HCT116 (cell line): Measurements from ENCODE around the gene TCOF1. TPM values are rescaled to one million over a fixed set of nuclear protein-coding genes. Genes with fewer than 3 reads are reported as not detected.

Experiments
- ATAC-seq: fragments of 200-7000 bp; cut with Tn5 transposase; 2 replicates; pipeline ENCODE4 v1.9.1; 2020; ENCODE audit warnings: mild to moderate bottlenecking, moderate library complexity
- BruUV-seq: library from RNA; stranded (reverse); fragments of 400-500 nt; replicated peaks from 2 replicates; lab custom pipeline; 2021; lab: Mats Ljungman, UMichigan
- CTCF ChIA-PET: fragments of 300-600 bp; sonication (Branson Sonifier 250); formaldehyde crosslinking; loops from one replicate; lab custom pipeline; 2021; ENCODE audit warnings: antibody characterized with exemption; lab: Charles Lee
- POLR2A ChIA-PET: fragments of 300-600, 350-600 bp; sonication (Branson Sonifier 250); formaldehyde crosslinking; loops from one replicate; lab custom pipeline; 2021; ENCODE audit warnings: antibody characterized with exemption; lab: Charles Lee
- RAD21 ChIA-PET, 2 experiments: fragments of 300-600 bp; sonication (Branson Sonifier 250); formaldehyde crosslinking; loops; one replicate each; lab custom pipeline; 2023; ENCODE audit warnings: low total read pairs in 2 of 2; ENCODE audit not compliant: uncharacterized antibody in 2 of 2, unreplicated experiment in 2 of 2, low non-redundant PET in 1 of 2; lab: Charles Lee
- DNase-seq: peaks from one replicate; pipeline ENCODE4 v3.0.0-alpha.2; 2010; ENCODE audit warnings: low read depth, low spot score
- H2AFZ ChIP-seq: fragments of 200-600 bp; shearing (Covaris generic), sonication (generic); 2 replicates; pipeline ENCODE4 v1.6.1; 2017; ENCODE audit warnings: low read depth, mixed run types, mixed read lengths, antibody characterized with exemption, low read length; ENCODE audit not compliant: poor library complexity, severe bottlenecking
- H3K27ac ChIP-seq: 2 replicates; pipeline ENCODE4 v1.5.1; 2012; ENCODE audit warnings: low read depth, low read length
- H3K27me3 ChIP-seq: fragments of 200-600 bp; sonication (generic); 2 replicates; pipeline ENCODE4 v1.6.1; 2016; ENCODE audit warnings: mixed run types, low read length, mixed read lengths; ENCODE audit not compliant: insufficient read depth
- H3K36me3 ChIP-seq, 2 experiments: fragments of 200-500 bp in 1 of 2; fragments of 200-600 bp in 1 of 2; sonication (Bioruptor generic) in 1 of 2; sonication (generic) in 1 of 2; 2 replicates each; pipeline versions ENCODE4 v1.5.1 to v1.6.1; 2014 to 2016; ENCODE audit warnings: low read length in 2 of 2, inconsistent platforms in 1 of 2, mixed read lengths in 1 of 2, mixed run types in 1 of 2; ENCODE audit not compliant: insufficient read depth in 2 of 2, control insufficient read depth in 1 of 2
- H3K4me1 ChIP-seq, 2 experiments: fragments of 200-600 bp in 1 of 2; sonication (generic) in 1 of 2; 2 replicates each; pipeline versions ENCODE4 v1.5.1 to v1.6.1; 2012 to 2017; ENCODE audit warnings: low read length in 2 of 2, inconsistent platforms in 1 of 2, mild to moderate bottlenecking in 1 of 2, mixed read lengths in 1 of 2, mixed run types in 1 of 2, moderate library complexity in 1 of 2; ENCODE audit not compliant: insufficient read depth in 2 of 2, control insufficient read depth in 1 of 2
- H3K4me2 ChIP-seq: fragments of 200-600 bp; sonication (generic); 2 replicates; pipeline ENCODE4 v1.6.1; 2017; ENCODE audit warnings: mixed run types, low read length, mixed read lengths
- H3K4me3 ChIP-seq, 2 experiments: fragments of 200-600 bp in 1 of 2; sonication (generic) in 1 of 2; replicated peaks in 1 of 2; 2 replicates each; pipeline ENCODE4 v1.5.1; 2011 to 2016; ENCODE audit warnings: low read length in 2 of 2, control low read depth in 1 of 2, low read depth in 1 of 2, mild to moderate bottlenecking in 1 of 2, mixed read lengths in 1 of 2, mixed run types in 1 of 2
- H3K79me2 ChIP-seq: fragments of 200-600 bp; sonication (generic); 2 replicates; pipeline ENCODE4 v1.6.1; 2017; ENCODE audit warnings: mild to moderate bottlenecking, mixed run types, low read length, moderate library complexity, mixed read lengths; ENCODE audit not compliant: insufficient read depth
- H3K9ac ChIP-seq: fragments of 200-600 bp; sonication (generic); 2 replicates; pipeline ENCODE4 v1.6.1; 2016; ENCODE audit warnings: low read length, mixed read lengths
- H3K9me2 ChIP-seq: fragments of 200-600 bp; sonication (generic), shearing (Covaris generic); 2 replicates; pipeline ENCODE4 v1.6.1; 2017; ENCODE audit warnings: mixed run types, mild to moderate bottlenecking, moderate library complexity; ENCODE audit not compliant: insufficient read depth
- H3K9me3 ChIP-seq, 2 experiments: fragments of 200-500 bp in 1 of 2; fragments of 200-600 bp in 1 of 2; sonication (Bioruptor generic) in 1 of 2; sonication (generic) in 1 of 2; 2 replicates each; pipeline ENCODE4 v1.6.1; 2014 to 2017; ENCODE audit warnings: low read length in 2 of 2, mixed read lengths in 2 of 2, inconsistent platforms in 1 of 2, low read depth in 1 of 2, mild to moderate bottlenecking in 1 of 2, mixed run types in 1 of 2, moderate library complexity in 1 of 2; ENCODE audit not compliant: control insufficient read depth in 1 of 2, insufficient read depth in 1 of 2
- H4K20me1 ChIP-seq: fragments of 200-600 bp; sonication (generic), shearing (Covaris generic); 2 replicates; pipeline ENCODE4 v1.6.1; 2017; ENCODE audit warnings: mixed run types, mild to moderate bottlenecking, moderate library complexity; ENCODE audit not compliant: insufficient read depth
- EGR1 ChIP-seq: IDR thresholded peaks from 2 replicates; pipeline ENCODE4 v1.6.1; 2012; ENCODE audit warnings: low read depth
- ELF1 ChIP-seq: IDR thresholded peaks from 2 replicates; pipeline ENCODE4 v1.6.1; 2012; ENCODE audit warnings: low read depth, borderline replicate concordance
- EZH2 ChIP-seq: fragments of 200-600 bp; sonication (generic); IDR thresholded peaks from 2 replicates; pipeline ENCODE4 v1.6.1; 2017; ENCODE audit warnings: antibody characterized with exemption, mixed run types
- EZH2phosphoT487 ChIP-seq: fragments of 200-600 bp; IDR thresholded peaks from 2 replicates; pipeline ENCODE4 v1.6.1; 2018; ENCODE audit warnings: antibody characterized with exemption, borderline replicate concordance
- FOSL1 ChIP-seq: IDR thresholded peaks from 2 replicates; pipeline ENCODE4 v1.6.1; 2012; ENCODE audit warnings: low read depth
- JUND ChIP-seq: IDR thresholded peaks from 2 replicates; pipeline ENCODE4 v1.6.1; 2012
- POLR2A ChIP-seq: IDR thresholded peaks from 2 replicates; pipeline ENCODE4 v1.7.0; 2011; ENCODE audit warnings: borderline replicate concordance; ENCODE audit not compliant: insufficient read depth, insufficient read length; ENCODE audit errors: extremely low read depth
- POLR2AphosphoS5 ChIP-seq: IDR thresholded peaks from 2 replicates; pipeline ENCODE4 v1.6.1; 2011; ENCODE audit warnings: mild to moderate bottlenecking, low read depth, low read length, moderate library complexity
- RAD21 ChIP-seq: IDR thresholded peaks from 2 replicates; pipeline ENCODE4 v1.6.1; 2012; ENCODE audit warnings: low read depth, mild to moderate bottlenecking
- SIN3A ChIP-seq: IDR thresholded peaks from 2 replicates; pipeline ENCODE4 v1.6.1; 2012; ENCODE audit warnings: low read depth
- SRF ChIP-seq: IDR thresholded peaks from 2 replicates; pipeline ENCODE4 v1.6.1; 2012; ENCODE audit warnings: low read depth
- TCF7L2 ChIP-seq: IDR thresholded peaks from 2 replicates; pipeline ENCODE4 v1.7.0; 2011; ENCODE audit warnings: borderline replicate concordance, inconsistent platforms; ENCODE audit not compliant: insufficient read depth, insufficient read length; ENCODE audit errors: extremely low read depth
- YY1 ChIP-seq: IDR thresholded peaks from 2 replicates; pipeline ENCODE4 v1.6.1; 2011; ENCODE audit warnings: low read length, low read depth, moderate library complexity, mild to moderate bottlenecking; ENCODE audit not compliant: insufficient replicate concordance; ENCODE audit errors: extremely low read depth
- ZBTB33 ChIP-seq: IDR thresholded peaks from 2 replicates; pipeline ENCODE4 v1.6.1; 2011; ENCODE audit warnings: mild to moderate bottlenecking, low read length, moderate library complexity; ENCODE audit not compliant: insufficient replicate concordance; ENCODE audit errors: extremely low read depth
- ZNF274 ChIP-seq: fragments of 200-500 bp; sonication (Bioruptor generic); IDR thresholded peaks from 2 replicates; pipeline ENCODE4 v1.6.1; 2014; ENCODE audit warnings: mild to moderate bottlenecking, low read depth, low read length, inconsistent platforms
- intact Hi-C: fragments of 100-400 bp; cut with micrococcal nuclease; formaldehyde crosslinking; loops from 2 replicates; pipeline ENCODE4 v1.10.0; 2022
- total RNA-seq: library from RNA; stranded (reverse); gene quantifications from one replicate; pipeline ENCODE4 v1.2.1, GENCODE V29; 2021; ENCODE audit not compliant: unreplicated experiment
- TF ChIP-seq, protein P1 (sequence below): IDR thresholded peaks from 2 replicates; pipeline ENCODE4 v1.6.1; 2012
- TF ChIP-seq, protein P2 (sequence below): IDR thresholded peaks from 2 replicates; pipeline ENCODE4 v1.6.1; 2012; ENCODE audit warnings: low read depth
- TF ChIP-seq, protein P3 (sequence below): IDR thresholded peaks from 2 replicates; pipeline ENCODE4 v1.6.1; 2012
- TF ChIP-seq, protein P4 (sequence below), 3 experiments: fragments of 200-600 bp in 1 of 3; sonication (generic) in 1 of 3; IDR thresholded peaks in 2 of 3; conservative IDR thresholded peaks in 1 of 3; 2 replicates each; pipeline ENCODE4 v1.5.1; 2012 to 2017; ENCODE audit warnings: low read depth in 2 of 3, low read length in 2 of 3, antibody characterized with exemption in 1 of 3, borderline replicate concordance in 1 of 3, control low read depth in 1 of 3, mild to moderate bottlenecking in 1 of 3, mixed read lengths in 1 of 3, mixed run types in 1 of 3, moderate library complexity in 1 of 3; ENCODE audit not compliant: insufficient read depth in 1 of 3

Gene TCOF1
- total RNA-seq, 1 experiment from 2014 or later: 94.7 TPM

GRCh38 chr5:150394912-150395687, 37.6 kb downstream of the TCOF1 start:
- no peaks in the 10 kb centered on the region for H3K4me1 ChIP-seq
- no TSS peak for BruUV-seq
- DNase-seq: no peak
- H3K9ac ChIP-seq: no peak overlapping the region
- peaks cover 46 to 66% of the 10 kb centered on the region in 2 experiments; a peak in 3 of 4 replicates for H3K36me3 ChIP-seq
- H3K79me2 ChIP-seq: no peaks in the 10 kb centered on the region; the same call in 1 of the 2 replicates
- ChIA-PET POLR2A (no interaction called here), RAD21 (no interaction called here), CTCF (no interaction called here)
- H3K27me3 ChIP-seq: no peaks in the 10 kb centered on the region
- H3K4me3 ChIP-seq: no peak overlapping the region
- no peaks in the 10 kb centered on the region for H3K9me2 ChIP-seq
- H3K9me3 ChIP-seq: no peaks in the 10 kb centered on the region
- no peak overlapping the region for H2AFZ ChIP-seq
- intact Hi-C loops: loop anchor here (5.0 kb wide), 1 partner anchor 42 kb away; no protein-coding TSS in a partner anchor
- no peak for ATAC-seq
- no peaks in the 10 kb centered on the region for H4K20me1 ChIP-seq
- H3K27ac ChIP-seq: no peak overlapping the region
- no peak overlapping the region for H3K4me2 ChIP-seq
- TF ChIP-seq, protein P1, sequence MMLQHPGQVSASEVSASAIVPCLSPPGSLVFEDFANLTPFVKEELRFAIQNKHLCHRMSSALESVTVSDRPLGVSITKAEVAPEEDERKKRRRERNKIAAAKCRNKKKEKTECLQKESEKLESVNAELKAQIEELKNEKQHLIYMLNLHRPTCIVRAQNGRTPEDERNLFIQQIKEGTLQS: no peak
- TF ChIP-seq YY1 (no peak), SRF (no peak), TCF7L2 (no peak), POLR2AphosphoS5 (no peak), EZH2 (no peak), SIN3A (no peak), ZBTB33 (no peak), ELF1 (no peak), RAD21 (no peak), EZH2phosphoT487 (no peak), EGR1 (no peak), JUND (no peak), ZNF274 (no peak), POLR2A (no peak), FOSL1 (no peak)
- TF ChIP-seq, protein P2, sequence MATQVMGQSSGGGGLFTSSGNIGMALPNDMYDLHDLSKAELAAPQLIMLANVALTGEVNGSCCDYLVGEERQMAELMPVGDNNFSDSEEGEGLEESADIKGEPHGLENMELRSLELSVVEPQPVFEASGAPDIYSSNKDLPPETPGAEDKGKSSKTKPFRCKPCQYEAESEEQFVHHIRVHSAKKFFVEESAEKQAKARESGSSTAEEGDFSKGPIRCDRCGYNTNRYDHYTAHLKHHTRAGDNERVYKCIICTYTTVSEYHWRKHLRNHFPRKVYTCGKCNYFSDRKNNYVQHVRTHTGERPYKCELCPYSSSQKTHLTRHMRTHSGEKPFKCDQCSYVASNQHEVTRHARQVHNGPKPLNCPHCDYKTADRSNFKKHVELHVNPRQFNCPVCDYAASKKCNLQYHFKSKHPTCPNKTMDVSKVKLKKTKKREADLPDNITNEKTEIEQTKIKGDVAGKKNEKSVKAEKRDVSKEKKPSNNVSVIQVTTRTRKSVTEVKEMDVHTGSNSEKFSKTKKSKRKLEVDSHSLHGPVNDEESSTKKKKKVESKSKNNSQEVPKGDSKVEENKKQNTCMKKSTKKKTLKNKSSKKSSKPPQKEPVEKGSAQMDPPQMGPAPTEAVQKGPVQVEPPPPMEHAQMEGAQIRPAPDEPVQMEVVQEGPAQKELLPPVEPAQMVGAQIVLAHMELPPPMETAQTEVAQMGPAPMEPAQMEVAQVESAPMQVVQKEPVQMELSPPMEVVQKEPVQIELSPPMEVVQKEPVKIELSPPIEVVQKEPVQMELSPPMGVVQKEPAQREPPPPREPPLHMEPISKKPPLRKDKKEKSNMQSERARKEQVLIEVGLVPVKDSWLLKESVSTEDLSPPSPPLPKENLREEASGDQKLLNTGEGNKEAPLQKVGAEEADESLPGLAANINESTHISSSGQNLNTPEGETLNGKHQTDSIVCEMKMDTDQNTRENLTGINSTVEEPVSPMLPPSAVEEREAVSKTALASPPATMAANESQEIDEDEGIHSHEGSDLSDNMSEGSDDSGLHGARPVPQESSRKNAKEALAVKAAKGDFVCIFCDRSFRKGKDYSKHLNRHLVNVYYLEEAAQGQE: no peak
- TF ChIP-seq, protein P3, sequence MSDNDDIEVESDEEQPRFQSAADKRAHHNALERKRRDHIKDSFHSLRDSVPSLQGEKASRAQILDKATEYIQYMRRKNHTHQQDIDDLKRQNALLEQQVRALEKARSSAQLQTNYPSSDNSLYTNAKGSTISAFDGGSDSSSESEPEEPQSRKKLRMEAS: no peak
- TF ChIP-seq, protein P4, sequence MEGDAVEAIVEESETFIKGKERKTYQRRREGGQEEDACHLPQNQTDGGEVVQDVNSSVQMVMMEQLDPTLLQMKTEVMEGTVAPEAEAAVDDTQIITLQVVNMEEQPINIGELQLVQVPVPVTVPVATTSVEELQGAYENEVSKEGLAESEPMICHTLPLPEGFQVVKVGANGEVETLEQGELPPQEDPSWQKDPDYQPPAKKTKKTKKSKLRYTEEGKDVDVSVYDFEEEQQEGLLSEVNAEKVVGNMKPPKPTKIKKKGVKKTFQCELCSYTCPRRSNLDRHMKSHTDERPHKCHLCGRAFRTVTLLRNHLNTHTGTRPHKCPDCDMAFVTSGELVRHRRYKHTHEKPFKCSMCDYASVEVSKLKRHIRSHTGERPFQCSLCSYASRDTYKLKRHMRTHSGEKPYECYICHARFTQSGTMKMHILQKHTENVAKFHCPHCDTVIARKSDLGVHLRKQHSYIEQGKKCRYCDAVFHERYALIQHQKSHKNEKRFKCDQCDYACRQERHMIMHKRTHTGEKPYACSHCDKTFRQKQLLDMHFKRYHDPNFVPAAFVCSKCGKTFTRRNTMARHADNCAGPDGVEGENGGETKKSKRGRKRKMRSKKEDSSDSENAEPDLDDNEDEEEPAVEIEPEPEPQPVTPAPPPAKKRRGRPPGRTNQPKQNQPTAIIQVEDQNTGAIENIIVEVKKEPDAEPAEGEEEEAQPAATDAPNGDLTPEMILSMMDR (IDR thresholded peaks at IDR 0.05 in 2 of 3, conservative IDR thresholded peaks at IDR 0.05 in 1 of 3; ENCODE audit: borderline replicate concordance in 1 of 3, insufficient read depth in 1 of 3, low read depth in 2 of 3, low read length in 2 of 3): no peak
